NT2/D1 (cell line): Measurements from ENCODE around the gene FUNDC2.

Experiments
- YY1 ChIP-seq: IDR thresholded peaks from 2 replicates; pipeline ENCODE4 v1.6.1; 2011; ENCODE audit not compliant: insufficient read length, insufficient read depth
- ZNF274 ChIP-seq: IDR thresholded peaks from 2 replicates; pipeline ENCODE4 v1.6.1; 2011; ENCODE audit warnings: mild to moderate bottlenecking, low read depth, low read length

- TF ChIP-seq YY1, result no peak
- TF ChIP-seq ZNF274, result no peak
These were observed 5.0 kb downstream of the FUNDC2 start for GRCh38 chrX:155031657-155032056.
